HG02852 (cell line): ENCODE measurements around the gene SSBP3.

Source experiments
- ATAC-seq: cut with Tn5 transposase; IDR thresholded peaks from one replicate; pipeline ENCODE4 v1.9.1; 2021; ENCODE audit warnings: mild to moderate bottlenecking, moderate library complexity; ENCODE audit not compliant: unreplicated experiment

SSBP3 gene

DNA sequence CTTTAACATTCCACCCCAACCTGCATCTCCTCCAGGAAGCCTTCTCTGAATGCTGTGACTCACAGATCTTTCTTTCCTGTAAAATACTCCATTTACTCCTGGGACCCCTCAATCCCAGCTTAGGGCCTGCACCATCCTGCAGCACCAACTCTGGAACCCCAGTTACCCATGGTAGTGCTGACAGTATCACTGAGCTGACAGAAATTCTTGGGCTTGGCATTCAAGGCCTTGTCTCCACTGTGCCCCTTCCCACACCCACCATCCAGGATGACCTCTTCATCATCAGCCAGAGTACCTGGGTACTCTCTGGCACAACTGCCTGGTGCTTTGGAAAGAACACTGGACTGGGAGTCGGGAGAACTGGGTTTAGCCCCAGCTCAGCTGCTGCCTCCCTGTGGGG lies 214.7 kb downstream of the SSBP3 start:
- no peak for ATAC-seq

DNA sequence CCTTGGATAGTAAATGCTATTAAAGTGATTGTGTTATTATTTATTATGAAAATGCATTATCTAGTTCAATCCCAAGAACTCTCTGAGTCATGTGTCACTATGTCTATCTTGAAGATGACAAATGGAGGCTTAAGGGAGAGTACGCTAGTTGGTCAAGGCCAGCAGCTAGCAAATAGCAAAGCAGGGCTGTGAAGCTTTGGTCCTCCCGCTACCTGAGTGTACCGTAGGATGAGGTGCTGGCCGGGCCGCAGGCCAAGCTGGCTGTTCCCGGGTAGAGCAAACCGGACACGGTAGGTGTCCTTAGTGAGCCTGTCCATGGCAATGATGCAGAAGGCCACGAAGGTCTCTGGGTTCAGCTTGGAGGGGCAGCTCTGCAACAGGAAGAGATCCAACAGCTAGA lies 215.7 kb downstream of the SSBP3 start:
- no peak for ATAC-seq

DNA sequence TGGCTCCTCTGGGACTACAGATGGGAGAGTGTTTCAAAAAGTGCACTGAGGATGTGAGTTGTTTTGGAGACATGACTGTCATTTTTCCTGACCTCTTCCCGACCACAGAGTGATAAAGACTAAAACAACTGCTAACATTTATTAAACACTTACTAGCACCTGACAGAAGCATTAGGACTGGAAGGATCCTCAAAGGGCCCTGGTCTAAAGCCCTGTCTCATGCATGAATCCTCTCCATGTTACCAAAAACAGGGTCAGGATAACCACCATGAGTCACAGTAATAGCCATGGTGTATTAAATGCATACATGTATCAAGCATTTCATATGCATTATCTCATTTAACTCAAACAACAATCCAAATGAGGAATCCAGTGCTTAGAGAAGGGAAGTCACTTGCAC lies 217.9 kb downstream of the SSBP3 start:
- ATAC-seq: no peak

DNA sequence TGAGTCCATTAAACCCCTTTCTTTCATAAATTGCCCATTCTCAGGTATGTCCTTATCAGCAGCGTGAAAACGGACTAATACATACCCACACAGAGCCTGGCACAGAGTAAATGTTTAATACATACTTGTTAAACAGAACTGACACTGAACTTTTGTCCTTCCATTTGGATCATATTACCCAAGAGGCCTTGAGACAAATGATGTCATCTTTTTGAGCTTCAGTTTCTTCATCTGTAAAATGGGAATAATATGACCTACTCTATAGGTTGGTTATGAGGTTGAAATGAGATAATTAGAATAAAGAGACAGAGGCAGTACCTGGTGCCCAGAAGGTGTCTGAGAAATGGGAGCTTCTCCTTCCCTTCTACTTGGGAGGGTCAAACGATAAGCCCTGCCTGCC lies 220.1 kb downstream of the SSBP3 start:
- ATAC-seq: no peak

DNA sequence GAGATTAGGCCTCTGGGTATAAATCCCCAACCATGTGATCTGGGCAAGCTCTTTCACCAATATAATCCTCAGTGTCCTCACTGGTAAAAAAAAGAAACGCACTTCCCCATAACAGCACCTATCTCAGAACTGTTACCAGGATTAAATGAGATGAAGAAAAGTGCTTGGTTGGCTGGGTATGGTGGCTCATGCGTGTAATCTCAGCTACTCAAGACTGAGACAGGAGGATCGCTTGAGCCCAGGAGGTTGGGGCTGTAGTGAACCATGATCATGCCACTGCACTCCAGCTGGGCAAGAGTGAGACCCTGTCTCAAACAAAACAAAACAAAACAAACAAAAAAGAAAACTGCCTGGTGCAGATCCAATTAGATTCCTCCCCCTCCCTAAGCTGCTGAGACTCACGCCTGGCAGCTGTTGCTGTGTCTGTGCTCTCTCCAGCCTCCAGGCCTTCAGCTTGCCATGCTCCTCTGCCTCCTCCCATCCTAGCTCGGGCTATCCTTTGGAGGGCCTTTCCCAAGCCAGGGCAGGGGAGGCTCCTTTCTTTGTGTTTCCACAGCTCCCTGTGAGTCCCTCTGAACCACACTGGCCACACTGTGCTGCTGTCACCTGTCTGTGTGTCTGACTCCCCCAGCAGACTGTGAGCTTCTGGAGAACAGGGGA lies 225.4 kb downstream of the SSBP3 start:
- ATAC-seq: no peak

DNA sequence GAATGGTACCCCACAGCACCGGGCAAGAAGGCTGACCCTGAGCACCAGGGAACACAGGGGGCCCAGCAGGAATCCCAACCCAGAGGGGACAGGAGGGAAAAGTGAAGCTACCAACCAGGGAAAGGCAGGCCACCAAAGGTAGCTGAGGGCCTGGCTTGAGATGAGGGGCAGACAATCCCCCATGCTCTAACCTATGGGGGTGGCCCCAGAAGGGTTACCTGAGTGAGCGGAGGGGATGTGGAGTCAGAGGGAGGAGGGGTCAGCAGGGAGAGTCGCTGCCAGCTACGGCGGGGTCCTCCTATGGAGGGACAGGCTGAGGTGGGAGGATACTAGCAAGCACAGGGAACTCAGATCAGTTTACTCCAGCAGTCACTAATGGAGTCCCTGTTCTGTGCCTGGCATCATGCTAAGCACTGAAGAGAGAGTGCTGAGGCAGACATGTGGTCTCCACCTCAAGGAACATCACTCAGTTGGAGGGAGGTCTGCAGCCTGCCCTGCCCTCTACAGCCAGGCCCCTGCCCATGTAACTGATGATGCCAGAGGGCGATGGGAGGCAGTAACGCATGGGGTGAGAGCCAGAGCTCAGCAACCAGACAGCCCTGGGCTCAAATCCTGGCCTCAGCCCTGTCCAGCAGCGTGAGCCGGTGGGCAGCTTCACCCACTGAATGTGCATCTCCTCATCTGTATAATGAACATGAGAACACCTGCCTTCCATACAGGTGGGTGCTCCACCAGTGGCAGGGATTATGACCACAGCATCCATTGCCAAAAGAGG lies 227.7 kb downstream of the SSBP3 start:
- ATAC-seq: no peak

DNA sequence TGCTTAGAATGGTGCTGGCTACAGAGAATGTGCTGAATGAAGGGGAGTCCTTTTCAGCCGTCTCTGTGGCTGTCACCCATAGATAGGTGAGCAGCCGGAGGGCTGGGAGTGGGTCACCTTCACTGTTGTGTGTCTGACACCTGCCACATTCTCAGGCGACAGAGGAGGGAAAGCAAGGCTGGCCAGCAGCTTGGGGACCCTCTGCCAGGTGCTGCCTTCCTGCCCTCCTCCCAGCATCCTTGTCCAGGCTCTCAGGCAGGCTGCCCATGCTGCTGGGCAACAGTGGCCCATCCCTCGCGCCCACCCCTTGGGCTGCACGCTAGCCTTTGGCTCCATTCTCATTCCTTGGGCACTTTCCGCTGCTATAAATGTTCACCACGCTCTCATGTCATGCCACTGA lies 228.5 kb downstream of the SSBP3 start:
- ATAC-seq: no peak

DNA sequence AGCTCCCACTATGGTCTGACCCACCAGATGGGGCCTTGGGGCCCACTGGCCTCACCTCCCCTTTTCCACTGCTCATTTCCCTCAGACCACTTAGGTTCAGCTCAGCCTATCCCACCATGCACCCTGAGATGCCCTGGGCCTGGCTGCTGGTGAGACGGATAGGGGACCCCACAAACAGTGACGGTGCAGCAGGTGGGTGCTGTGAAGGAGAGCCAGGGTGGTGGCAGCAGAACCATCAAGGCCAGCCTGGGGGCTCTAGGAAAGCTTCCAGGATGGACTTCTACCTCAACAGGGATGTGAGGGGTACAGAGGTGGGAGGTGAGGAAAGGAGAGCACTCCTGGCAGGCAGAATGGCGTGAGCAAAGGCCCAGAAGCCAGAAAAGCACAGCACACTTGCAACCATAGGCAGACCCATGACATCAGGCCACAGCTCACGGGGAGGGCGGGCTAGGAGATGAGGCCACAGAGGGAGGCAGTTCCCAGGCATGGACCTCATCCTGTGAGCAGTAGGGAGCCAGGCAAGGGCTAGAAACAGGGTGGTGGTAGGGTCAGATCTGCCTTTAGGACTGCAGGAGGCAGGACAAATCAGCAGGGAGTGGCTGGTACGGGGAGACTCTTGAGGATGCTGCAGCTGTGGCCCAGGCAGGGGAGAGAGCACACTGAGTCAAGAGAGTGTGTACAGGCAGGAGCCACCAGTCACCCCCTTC lies 229.4 kb downstream of the SSBP3 start:
- ATAC-seq: no peak
